Loucy (cell line): Measurements from ENCODE around the gene RERE.

Source experiments
- H2AFZ ChIP-seq: fragments of 200-600 bp; sonication (generic); 2 replicates; pipeline ENCODE4 v1.6.0; 2016; ENCODE audit warnings: antibody characterized with exemption, mild to moderate bottlenecking, low read length, moderate library complexity
- H3F3A ChIP-seq: fragments of 200-600 bp; 2 replicates; pipeline ENCODE4 v1.6.0; 2016; ENCODE audit warnings: antibody characterized with exemption, low read depth, mild to moderate bottlenecking
- H3K27me3 ChIP-seq: fragments of 200-600 bp; sonication (generic); 2 replicates; pipeline ENCODE4 v1.6.1; 2014; ENCODE audit warnings: low read length, mild to moderate bottlenecking; ENCODE audit not compliant: insufficient read depth, poor library complexity, severe bottlenecking
- H3K36me3 ChIP-seq: fragments of 200-600 bp; sonication (generic); 2 replicates; pipeline ENCODE4 v1.6.1; 2016; ENCODE audit warnings: low read length; ENCODE audit not compliant: insufficient read depth
- H3K4me1 ChIP-seq: fragments of 200-600 bp; sonication (generic); 2 replicates; pipeline ENCODE4 v1.5.1; 2014; ENCODE audit warnings: low read length, mild to moderate bottlenecking; ENCODE audit not compliant: insufficient read depth, poor library complexity, severe bottlenecking
- H3K4me2 ChIP-seq: fragments of 200-600 bp; sonication (generic); 2 replicates; pipeline ENCODE4 v1.6.0; 2014; ENCODE audit warnings: antibody characterized with exemption, low read length, low read depth, mild to moderate bottlenecking; ENCODE audit not compliant: poor library complexity, severe bottlenecking
- H3K4me3 ChIP-seq: fragments of 200-600 bp; sonication (generic); 2 replicates; pipeline ENCODE4 v1.5.1; 2014; ENCODE audit warnings: low read length, mild to moderate bottlenecking, mixed read lengths; ENCODE audit not compliant: poor library complexity, severe bottlenecking
- H3K79me2 ChIP-seq: fragments of 200-600 bp; sonication (generic); 2 replicates; pipeline ENCODE4 v1.6.1; 2014; ENCODE audit warnings: low read length; ENCODE audit not compliant: insufficient read depth
- H3K9ac ChIP-seq: fragments of 200-600 bp; sonication (generic); 2 replicates; pipeline ENCODE4 v1.6.0; 2014; ENCODE audit warnings: mild to moderate bottlenecking, low read depth, low read length, moderate library complexity; ENCODE audit not compliant: poor library complexity, severe bottlenecking
- H3K9me2 ChIP-seq: fragments of 200-600 bp; sonication (generic); replicated peaks from 2 replicates; pipeline ENCODE4 v1.6.1; 2016; ENCODE audit warnings: low read depth, low read length, mixed read lengths
- H3K9me3 ChIP-seq: fragments of 200-600 bp; sonication (generic); 2 replicates; pipeline ENCODE4 v1.6.1; 2014; ENCODE audit warnings: mild to moderate bottlenecking, antibody characterized with exemption, low read length, low read depth; ENCODE audit not compliant: insufficient read depth
- H4K20me1 ChIP-seq: fragments of 200-600 bp; sonication (generic); 2 replicates; pipeline ENCODE4 v1.6.0; 2014; ENCODE audit warnings: antibody characterized with exemption, low read length, mild to moderate bottlenecking; ENCODE audit not compliant: insufficient read depth, poor library complexity, severe bottlenecking
- CTCF ChIP-seq: fragments of 200-600 bp; sonication (generic); conservative IDR thresholded peaks from 2 replicates; pipeline ENCODE4 v1.5.1; 2014; ENCODE audit warnings: mild to moderate bottlenecking, antibody characterized with exemption, low read length
- EZH2phosphoT487 ChIP-seq: fragments of 200-600 bp; IDR thresholded peaks from 2 replicates; pipeline ENCODE4 v1.6.1; 2018; ENCODE audit warnings: antibody characterized with exemption, mild to moderate bottlenecking, moderate library complexity, borderline replicate concordance

The RERE gene

GRCh38 chr1:8706995-8707396 is 110.4 kb downstream of the RERE start:
- no peaks in the 10 kb centered on the region for H3K9me3 ChIP-seq
- peaks cover 25% of the 10 kb centered on the region for H3K79me2 ChIP-seq
- no peaks in the 10 kb centered on the region for H3K36me3 ChIP-seq
- no peak overlapping the region for H2AFZ ChIP-seq
- H3K9me2 ChIP-seq, result no peaks in the 10 kb centered on the region
- peaks cover 32% of the 10 kb centered on the region for H4K20me1 ChIP-seq
- H3K4me2 ChIP-seq, result no peak overlapping the region
- peaks cover 13% of the 10 kb centered on the region for H3K4me1 ChIP-seq
- peaks cover 10% of the 10 kb centered on the region for H3K27me3 ChIP-seq
- H3F3A ChIP-seq, result no peaks in the 10 kb centered on the region
- no peak overlapping the region for H3K9ac ChIP-seq
- no peak overlapping the region for H3K4me3 ChIP-seq
- no peak for TF ChIP-seq EZH2phosphoT487
- no peak for TF ChIP-seq CTCF

GRCh38 chr1:8706291-8706690 is 111.1 kb downstream of the RERE start:
- Histone ChIP-seq H3K4me2 (no peak overlapping the region), H3K36me3 (no peaks in the 10 kb centered on the region), H3K9ac (no peak overlapping the region), H2AFZ (no peak overlapping the region), H3F3A (no peaks in the 10 kb centered on the region), H3K9me2 (no peaks in the 10 kb centered on the region), H4K20me1 (peaks cover 37% of the 10 kb centered on the region), H3K79me2 (peaks cover 21% of the 10 kb centered on the region), H3K4me1 (peaks cover 19% of the 10 kb centered on the region), H3K27me3 (peaks cover 10% of the 10 kb centered on the region), H3K9me3 (no peaks in the 10 kb centered on the region), H3K4me3 (no peak overlapping the region)
- no peak for TF ChIP-seq EZH2phosphoT487

GRCh38 chr1:8704866-8705506 is 112.5 kb downstream of the RERE start:
- H3K9me3 ChIP-seq, result no peaks in the 10 kb centered on the region
- peaks cover 18% of the 10 kb centered on the region; the same call in 1 of the 2 replicates for H3K79me2 ChIP-seq
- H2AFZ ChIP-seq, result no peak overlapping the region
- H3K36me3 ChIP-seq, result no peaks in the 10 kb centered on the region
- H3K9ac ChIP-seq, result no peak overlapping the region
- TF ChIP-seq CTCF, result no peak
- TF ChIP-seq EZH2phosphoT487, result no peak
- H3K4me3 ChIP-seq, result no peak overlapping the region
- H3F3A ChIP-seq, result no peaks in the 10 kb centered on the region
- no peak overlapping the region for H3K4me2 ChIP-seq
- peaks cover 25% of the 10 kb centered on the region for H3K4me1 ChIP-seq
- peaks cover 50% of the 10 kb centered on the region for H4K20me1 ChIP-seq
- peaks cover 15% of the 10 kb centered on the region for H3K27me3 ChIP-seq
- no peaks in the 10 kb centered on the region for H3K9me2 ChIP-seq
